Endothelial cell of umbilical vein (primary cell): Measurements from ENCODE around the gene OSBPL9.

Experiments used
- EZH2 ChIP-seq: IDR thresholded peaks from 2 replicates; pipeline ENCODE4 v1.6.1; 2012; ENCODE audit warnings: borderline replicate concordance, low read depth, mild to moderate bottlenecking, moderate library complexity, low read length, inconsistent platforms; ENCODE audit not compliant: severe bottlenecking
- POLR2A ChIP-seq: IDR thresholded peaks from 2 replicates; pipeline ENCODE4 v1.6.1; 2012; ENCODE audit warnings: low read depth, mild to moderate bottlenecking, control low read depth, low read length
- POLR2AphosphoS5 ChIP-seq: IDR thresholded peaks from 2 replicates; pipeline ENCODE4 v1.6.1; 2012; ENCODE audit warnings: low read depth, mild to moderate bottlenecking, control low read depth, low read length, moderate library complexity; ENCODE audit not compliant: insufficient read depth
- TF ChIP-seq, protein P1 (sequence below), 2 donors: IDR thresholded peaks; 1 replicate in 1 of 2; 2 replicates in 1 of 2; pipeline ENCODE4 v1.5.1; 2011; ENCODE audit warnings: low read length in 2 of 2, mild to moderate bottlenecking in 2 of 2, moderate library complexity in 2 of 2, control low read depth in 1 of 2, inconsistent platforms in 1 of 2, low read depth in 1 of 2; ENCODE audit not compliant: insufficient read depth in 1 of 2; ENCODE audit errors: extremely low read depth in 1 of 2
- TF ChIP-seq, protein P2 (sequence below): IDR thresholded peaks from 2 replicates; pipeline ENCODE4 v1.6.1; 2011; ENCODE audit not compliant: insufficient read depth, insufficient read length

DNA sequence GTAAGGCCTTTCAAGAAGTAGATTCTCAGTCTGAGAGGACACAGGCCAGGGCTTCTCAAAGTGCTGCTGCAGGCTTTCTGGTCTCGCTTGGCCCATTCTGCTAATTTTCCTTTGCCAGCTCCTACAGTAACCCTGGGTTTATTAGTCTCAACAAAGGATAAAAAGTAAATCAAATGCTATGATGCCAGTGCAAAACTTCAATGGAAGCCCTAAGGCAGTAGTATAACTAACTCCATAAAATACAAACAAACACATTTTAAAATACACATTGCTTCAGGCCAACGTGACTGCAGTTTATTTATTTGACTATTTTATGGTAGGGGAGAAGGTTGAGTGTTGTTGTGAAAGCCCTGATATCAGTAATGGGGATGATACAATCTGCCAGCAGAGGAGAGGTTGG, 172.0 kb downstream of the OSBPL9 start:
- TF ChIP-seq, protein P1, sequence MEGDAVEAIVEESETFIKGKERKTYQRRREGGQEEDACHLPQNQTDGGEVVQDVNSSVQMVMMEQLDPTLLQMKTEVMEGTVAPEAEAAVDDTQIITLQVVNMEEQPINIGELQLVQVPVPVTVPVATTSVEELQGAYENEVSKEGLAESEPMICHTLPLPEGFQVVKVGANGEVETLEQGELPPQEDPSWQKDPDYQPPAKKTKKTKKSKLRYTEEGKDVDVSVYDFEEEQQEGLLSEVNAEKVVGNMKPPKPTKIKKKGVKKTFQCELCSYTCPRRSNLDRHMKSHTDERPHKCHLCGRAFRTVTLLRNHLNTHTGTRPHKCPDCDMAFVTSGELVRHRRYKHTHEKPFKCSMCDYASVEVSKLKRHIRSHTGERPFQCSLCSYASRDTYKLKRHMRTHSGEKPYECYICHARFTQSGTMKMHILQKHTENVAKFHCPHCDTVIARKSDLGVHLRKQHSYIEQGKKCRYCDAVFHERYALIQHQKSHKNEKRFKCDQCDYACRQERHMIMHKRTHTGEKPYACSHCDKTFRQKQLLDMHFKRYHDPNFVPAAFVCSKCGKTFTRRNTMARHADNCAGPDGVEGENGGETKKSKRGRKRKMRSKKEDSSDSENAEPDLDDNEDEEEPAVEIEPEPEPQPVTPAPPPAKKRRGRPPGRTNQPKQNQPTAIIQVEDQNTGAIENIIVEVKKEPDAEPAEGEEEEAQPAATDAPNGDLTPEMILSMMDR (IDR thresholded peaks at IDR 0.05; ENCODE audit: extremely low read depth in 1 of 2, insufficient read depth in 1 of 2, low read depth in 1 of 2, low read length in 2 of 2) = no peak
- TF ChIP-seq POLR2A = no peak
- no peak for TF ChIP-seq POLR2AphosphoS5
- no peak for TF ChIP-seq EZH2
- TF ChIP-seq, protein P2, sequence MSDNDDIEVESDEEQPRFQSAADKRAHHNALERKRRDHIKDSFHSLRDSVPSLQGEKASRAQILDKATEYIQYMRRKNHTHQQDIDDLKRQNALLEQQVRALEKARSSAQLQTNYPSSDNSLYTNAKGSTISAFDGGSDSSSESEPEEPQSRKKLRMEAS = no peak
